K562 (cell line): Measurements from ENCODE around the gene C1orf56. TPM values are rescaled to one million over a fixed set of nuclear protein-coding genes. Genes with fewer than 3 reads are reported as not detected.

Experiments
- HNRNPUL1 ChIP-seq: fragments of 200-400 bp; formaldehyde crosslinking; IDR thresholded peaks from 2 replicates; pipeline ENCODE4 v1.6.1; 2017; ENCODE audit warnings: low read length
- MIER1 ChIP-seq: fragments of 450-650 bp; IDR thresholded peaks from 2 replicates; pipeline ENCODE4 v1.6.1; 2016; ENCODE audit warnings: antibody characterized with exemption, mild to moderate bottlenecking, low read depth
- NFRKB ChIP-seq: fragments of 450-650 bp; IDR thresholded peaks from 2 replicates; pipeline ENCODE4 v1.6.1; 2016; ENCODE audit warnings: low read depth
- NFXL1 ChIP-seq: fragments of 450-650 bp; formaldehyde crosslinking; IDR thresholded peaks from 2 replicates; pipeline ENCODE4 v1.4.0; 2021; ENCODE audit warnings: mild to moderate bottlenecking
- PTRF ChIP-seq: fragments of 450-650 bp; IDR thresholded peaks from 2 replicates; pipeline ENCODE4 v1.6.1; 2016; ENCODE audit warnings: mild to moderate bottlenecking, missing genetic modification characterization, missing compliant biosample characterization
- RBM14 ChIP-seq: fragments of 200-400 bp; formaldehyde crosslinking; IDR thresholded peaks from 2 replicates; pipeline ENCODE4 v1.6.1; 2018; ENCODE audit warnings: low read depth, mild to moderate bottlenecking, low read length, moderate library complexity, borderline replicate concordance; ENCODE audit not compliant: insufficient read depth
- REST ChIP-seq, 2 experiments: fragments of 450-650 bp; formaldehyde crosslinking in 1 of 2; IDR thresholded peaks; 2 replicates each; pipeline versions ENCODE4 v1.4.0 to v1.6.1; 2014 to 2020; ENCODE audit warnings: mild to moderate bottlenecking in 2 of 2, borderline replicate concordance in 1 of 2, low read depth in 1 of 2
- RREB1 ChIP-seq: fragments of 250-450 bp; sonication (Bioruptor Pico); IDR thresholded peaks from 2 replicates; pipeline ENCODE4 v1.4.0; 2020
- ZBTB8A ChIP-seq: fragments of 450-650 bp; IDR thresholded peaks from 2 replicates; pipeline ENCODE4 v1.6.1; 2018; ENCODE audit warnings: mild to moderate bottlenecking, moderate library complexity; ENCODE audit not compliant: partially characterized antibody
- ZFP36 ChIP-seq: fragments of 150-350 bp; IDR thresholded peaks from 2 replicates; pipeline ENCODE4 v1.6.1; 2018; ENCODE audit warnings: low read length, low read depth; ENCODE audit not compliant: partially characterized antibody
- ZNF140 ChIP-seq: fragments of 250-450 bp; sonication (Bioruptor Pico); IDR thresholded peaks from 2 replicates; pipeline ENCODE4 v1.8.0; 2021; ENCODE audit warnings: moderate library complexity, mild to moderate bottlenecking, inconsistent platforms
- ZNF280A ChIP-seq: fragments of 450-650 bp; IDR thresholded peaks from 2 replicates; pipeline ENCODE4 v1.6.1; 2018; ENCODE audit warnings: mild to moderate bottlenecking, low read depth; ENCODE audit not compliant: partially characterized antibody
- polyA plus RNA-seq, 8 experiments: library from polyadenylated mRNA; depleted of rRNA in 4 of 8; stranded (reverse) in 5 of 8; unstranded in 3 of 8; fragments of >200 nt; fragmentation: Nextera tagmentation in 2 of 8; fragmentation: Illumina TruSeq in 1 of 8; extraction: Ambion mirVana in 2 of 8; extraction: Trizol in 1 of 8; gene quantifications; 2 replicates each; pipeline versions ENCODE4 v1.2.1 to v1.2.3, GENCODE V29; 2011 to 2014; ENCODE audit warnings: inconsistent platforms in 1 of 8, missing spikeins in 1 of 8
- total RNA-seq, 7 experiments: library from RNA; depleted of rRNA in 6 of 7; stranded (reverse); fragments of >200 nt in 6 of 7; fragmentation: Illumina TruSeq in 2 of 7; extraction: Trizol in 2 of 7; gene quantifications; 2 replicates each; pipeline versions ENCODE4 v1.2.1 to v1.2.3, GENCODE V29; 2011 to 2021; ENCODE audit warnings: low replicate concordance in 1 of 7

Gene C1orf56
- total and polyA plus RNA-seq, 9 of the 15 experiments (the other 6 are each of a cell fraction or from before 2014, with no cell fraction given): 0.18 to 15.7 (median 1.1) TPM

GRCh38 chr1:151050051-151050688, 2.6 kb downstream of the C1orf56 start (continued):
- TF ChIP-seq NFRKB: no peak
- no peak for TF ChIP-seq ZNF280A
- no peak for TF ChIP-seq PTRF
- no peak for TF ChIP-seq HNRNPUL1
- TF ChIP-seq MIER1: no peak
- TF ChIP-seq ZFP36: no peak
- no peak for TF ChIP-seq ZBTB8A
- no peak for TF ChIP-seq RREB1 (CRISPR knock-in tag)
- TF ChIP-seq REST (IDR thresholded peaks at IDR 0.05; ENCODE audit: borderline replicate concordance): no peak
- TF ChIP-seq REST (CRISPR knock-in tag; IDR thresholded peaks at IDR 0.05; ENCODE audit: low read depth): no peak
- TF ChIP-seq ZNF140: no peak
- no peak for TF ChIP-seq NFXL1 (CRISPR knock-in tag)
- TF ChIP-seq RBM14: no peak
